GM21367 (cell line): ENCODE data around the gene APP.

Source experiments
- ATAC-seq: cut with Tn5 transposase; IDR thresholded peaks from one replicate; pipeline ENCODE4 v1.9.1; 2021; ENCODE audit not compliant: unreplicated experiment

APP gene

GRCh38 chr21:25845729-25846256 is 324.8 kb downstream of the APP start:
- ATAC-seq = no peak

GRCh38 chr21:25842925-25843324 is 327.6 kb downstream of the APP start:
- no peak for ATAC-seq

GRCh38 chr21:25838809-25839208 is 331.8 kb downstream of the APP start:
- no peak for ATAC-seq

GRCh38 chr21:25837533-25838265 is 332.9 kb downstream of the APP start:
- no peak for ATAC-seq

- ATAC-seq = no peak
Observed at GRCh38 chr21:25836396-25836795, 334.2 kb downstream of the APP start.

- ATAC-seq = no peak
Observed at GRCh38 chr21:25834381-25834780, 336.2 kb downstream of the APP start.

- no peak for ATAC-seq
Observed at GRCh38 chr21:25831300-25831960, 339.1 kb downstream of the APP start.
